HEK293 (cell line): ENCODE results near the gene HGFAC.

Experiments used
- CTCF ChIA-PET: fragments of 350-600 bp; formaldehyde crosslinking; extraction: SDS; loops from one replicate; lab custom pipeline; 2021; ENCODE audit warnings: antibody characterized with exemption; lab: Yijun Ruan, JAX
- POLR2A ChIA-PET: fragments of 300-600 bp; formaldehyde crosslinking; extraction: SDS; loops from one replicate; lab custom pipeline; 2020; ENCODE audit warnings: antibody characterized with exemption, inconsistent platforms; lab: Yijun Ruan, JAX
- H3K27ac ChIP-seq: fragments of 200-500 bp; sonication (Bioruptor generic); 2 replicates; pipeline ENCODE4 v1.5.1; 2014; ENCODE audit warnings: low read depth, low read length, control low read depth, inconsistent platforms; ENCODE audit errors: extremely low read depth
- H3K36me3 ChIP-seq, 2 experiments: fragments of 200-500 bp in 1 of 2; sonication (Bioruptor generic) in 1 of 2; 1 replicate in 1 of 2; 2 replicates in 1 of 2; pipeline ENCODE4 v1.5.1; 2014 to 2017; ENCODE audit warnings: inconsistent platforms in 2 of 2, low read length in 2 of 2; ENCODE audit not compliant: control insufficient read depth in 2 of 2, insufficient read depth in 1 of 2
- H3K4me1 ChIP-seq: fragments of 200-500 bp; sonication (Bioruptor generic); 2 replicates; pipeline ENCODE4 v1.5.1; 2014; ENCODE audit warnings: mild to moderate bottlenecking, low read length, inconsistent platforms; ENCODE audit not compliant: control insufficient read depth, insufficient read depth
- H3K4me3 ChIP-seq: 2 replicates; pipeline ENCODE4 v1.5.1; 2011; ENCODE audit warnings: low read depth, mild to moderate bottlenecking, control low read depth, low read length, moderate library complexity
- H3K9me3 ChIP-seq: fragments of 200-500 bp; sonication (Bioruptor generic); 2 replicates; pipeline ENCODE4 v1.5.1; 2014; ENCODE audit warnings: low read depth, low read length, inconsistent platforms; ENCODE audit not compliant: control insufficient read depth, insufficient read depth
- ATF2 ChIP-seq: fragments of 450-650 bp; formaldehyde crosslinking; IDR thresholded peaks from 2 replicates; pipeline ENCODE4 v1.5.1; 2016; ENCODE audit warnings: missing biosample characterization, missing genetic modification characterization, low read depth
- BCL11B ChIP-seq: fragments of 450-650 bp; formaldehyde crosslinking; IDR thresholded peaks from 2 replicates; pipeline ENCODE4 v1.5.1; 2016; ENCODE audit warnings: low read depth, missing biosample characterization, missing genetic modification characterization
- GLIS1 ChIP-seq: fragments of 450-650 bp; formaldehyde crosslinking; IDR thresholded peaks from 2 replicates; pipeline ENCODE4 v1.5.1; 2016; ENCODE audit warnings: missing biosample characterization, missing genetic modification characterization
- GLIS2 ChIP-seq: fragments of 450-650 bp; formaldehyde crosslinking; IDR thresholded peaks from 2 replicates; pipeline ENCODE4 v1.5.1; 2016; ENCODE audit warnings: missing biosample characterization, missing genetic modification characterization
- INSM2 ChIP-seq: fragments of 450-650 bp; formaldehyde crosslinking; IDR thresholded peaks from 2 replicates; pipeline ENCODE4 v1.5.1; 2016; ENCODE audit warnings: missing biosample characterization, missing genetic modification characterization
- KLF1 ChIP-seq: fragments of 450-650 bp; formaldehyde crosslinking; IDR thresholded peaks from 2 replicates; pipeline ENCODE4 v1.5.1; 2016; ENCODE audit warnings: missing biosample characterization, missing genetic modification characterization
- KLF17 ChIP-seq: fragments of 450-650 bp; formaldehyde crosslinking; IDR thresholded peaks from 2 replicates; pipeline ENCODE4 v1.5.1; 2016; ENCODE audit warnings: missing biosample characterization, missing genetic modification characterization
- ZBTB17 ChIP-seq: fragments of 450-650 bp; formaldehyde crosslinking; IDR thresholded peaks from 2 replicates; pipeline ENCODE4 v1.5.1; 2016; ENCODE audit warnings: missing biosample characterization, missing genetic modification characterization
- ZEB2 ChIP-seq: fragments of 450-650 bp; formaldehyde crosslinking; IDR thresholded peaks from 2 replicates; pipeline ENCODE4 v1.5.1; 2016; ENCODE audit warnings: missing biosample characterization, missing genetic modification characterization
- ZFP69B ChIP-seq: fragments of 450-650 bp; formaldehyde crosslinking; IDR thresholded peaks from 2 replicates; pipeline ENCODE4 v1.5.1; 2016; ENCODE audit warnings: missing biosample characterization, missing genetic modification characterization
- ZIC2 ChIP-seq: fragments of 450-650 bp; formaldehyde crosslinking; IDR thresholded peaks from 2 replicates; pipeline ENCODE4 v1.5.1; 2016; ENCODE audit warnings: missing biosample characterization, missing genetic modification characterization
- ZNF16 ChIP-seq: fragments of 450-650 bp; formaldehyde crosslinking; IDR thresholded peaks from 2 replicates; pipeline ENCODE4 v1.5.1; 2016; ENCODE audit warnings: low read depth, missing biosample characterization, missing genetic modification characterization
- ZNF214 ChIP-seq: fragments of 450-650 bp; formaldehyde crosslinking; IDR thresholded peaks from 2 replicates; pipeline ENCODE4 v1.5.1; 2017; ENCODE audit warnings: missing biosample characterization, mild to moderate bottlenecking, missing genetic modification characterization, borderline replicate concordance
- ZNF223 ChIP-seq: fragments of 450-650 bp; formaldehyde crosslinking; IDR thresholded peaks from 2 replicates; pipeline ENCODE4 v1.5.1; 2016; ENCODE audit warnings: missing biosample characterization, missing genetic modification characterization
- ZNF23 ChIP-seq: fragments of 450-650 bp; formaldehyde crosslinking; IDR thresholded peaks from 2 replicates; pipeline ENCODE4 v1.5.1; 2016; ENCODE audit warnings: missing biosample characterization, missing genetic modification characterization, borderline replicate concordance
- ZNF248 ChIP-seq: fragments of 450-650 bp; formaldehyde crosslinking; IDR thresholded peaks from 2 replicates; pipeline ENCODE4 v1.5.1; 2017; ENCODE audit warnings: missing biosample characterization, missing genetic modification characterization
- ZNF292 ChIP-seq: fragments of 450-650 bp; formaldehyde crosslinking; IDR thresholded peaks from 2 replicates; pipeline ENCODE4 v1.5.1; 2016; ENCODE audit warnings: low read depth, missing biosample characterization, missing genetic modification characterization, borderline replicate concordance
- ZNF354C ChIP-seq: fragments of 450-650 bp; formaldehyde crosslinking; IDR thresholded peaks from 2 replicates; pipeline ENCODE4 v1.5.1; 2016; ENCODE audit warnings: missing biosample characterization, missing genetic modification characterization, low read depth, borderline replicate concordance
- ZNF391 ChIP-seq: fragments of 450-650 bp; formaldehyde crosslinking; IDR thresholded peaks from 2 replicates; pipeline ENCODE4 v1.5.1; 2016; ENCODE audit warnings: low read depth, missing biosample characterization, missing genetic modification characterization, borderline replicate concordance
- ZNF600 ChIP-seq: fragments of 450-650 bp; formaldehyde crosslinking; IDR thresholded peaks from 2 replicates; pipeline ENCODE4 v1.5.1; 2016; ENCODE audit warnings: missing biosample characterization, missing genetic modification characterization
- ZNF785 ChIP-seq: fragments of 450-650 bp; formaldehyde crosslinking; IDR thresholded peaks from 2 replicates; pipeline ENCODE4 v1.5.1; 2016; ENCODE audit warnings: missing biosample characterization, missing genetic modification characterization
- TF ChIP-seq, protein P1 (sequence below): fragments of 450-650 bp; formaldehyde crosslinking; IDR thresholded peaks from 2 replicates; pipeline ENCODE4 v1.5.1; 2016; ENCODE audit warnings: missing biosample characterization, missing genetic modification characterization

Gene HGFAC

GRCh38 chr4:3480528-3481112, 38.9 kb downstream of the HGFAC start (continued):
- TF ChIP-seq ZFP69B (tag by site-specific recombination) (no peak), BCL11B (no peak), ZNF23 (no peak), ZNF292 (tag by site-specific recombination) (no peak), ZNF354C (no peak), GLIS1 (tag by site-specific recombination) (peak; percentile 78), ZNF214 (tag by site-specific recombination) (no peak), ZNF391 (tag by site-specific recombination) (no peak), INSM2 (no peak), ATF2 (tag by site-specific recombination) (no peak), ZNF785 (tag by site-specific recombination) (no peak), ZNF223 (no peak), GLIS2 (tag by site-specific recombination) (0 out of 2 replicates have a peak, but pooled peaks have one; percentile 16), ZBTB17 (tag by site-specific recombination) (no peak), ZEB2 (tag by site-specific recombination) (no peak)
- TF ChIP-seq, all 188 proteins: peak for 8

GRCh38 chr4:3481113-3481531, 39.4 kb downstream of the HGFAC start:
- Histone ChIP-seq H3K9me3 (no peaks in the 10 kb centered on the region), H3K27ac (no peak overlapping the region), H3K4me3 (no peak overlapping the region), H3K36me3 (no peaks in the 10 kb centered on the region), H3K4me1 (no peaks in the 10 kb centered on the region; the same call in 1 of the 2 replicates)
- TF ChIP-seq KLF1 (peak; percentile 71), GLIS2 (tag by site-specific recombination) (0 out of 2 replicates have a peak, but pooled peaks have one; percentile 2), ZNF600 (tag by site-specific recombination) (no peak), ZNF16 (peak; percentile 81), KLF17 (0 out of 2 replicates have a peak, but pooled peaks have one; percentile 48), ZFP69B (tag by site-specific recombination) (no peak), ZIC2 (tag by site-specific recombination) (peak; percentile 61; the same call in 1 of the 2 replicates), ZNF248 (tag by site-specific recombination) (no peak)
- TF ChIP-seq, protein P1, sequence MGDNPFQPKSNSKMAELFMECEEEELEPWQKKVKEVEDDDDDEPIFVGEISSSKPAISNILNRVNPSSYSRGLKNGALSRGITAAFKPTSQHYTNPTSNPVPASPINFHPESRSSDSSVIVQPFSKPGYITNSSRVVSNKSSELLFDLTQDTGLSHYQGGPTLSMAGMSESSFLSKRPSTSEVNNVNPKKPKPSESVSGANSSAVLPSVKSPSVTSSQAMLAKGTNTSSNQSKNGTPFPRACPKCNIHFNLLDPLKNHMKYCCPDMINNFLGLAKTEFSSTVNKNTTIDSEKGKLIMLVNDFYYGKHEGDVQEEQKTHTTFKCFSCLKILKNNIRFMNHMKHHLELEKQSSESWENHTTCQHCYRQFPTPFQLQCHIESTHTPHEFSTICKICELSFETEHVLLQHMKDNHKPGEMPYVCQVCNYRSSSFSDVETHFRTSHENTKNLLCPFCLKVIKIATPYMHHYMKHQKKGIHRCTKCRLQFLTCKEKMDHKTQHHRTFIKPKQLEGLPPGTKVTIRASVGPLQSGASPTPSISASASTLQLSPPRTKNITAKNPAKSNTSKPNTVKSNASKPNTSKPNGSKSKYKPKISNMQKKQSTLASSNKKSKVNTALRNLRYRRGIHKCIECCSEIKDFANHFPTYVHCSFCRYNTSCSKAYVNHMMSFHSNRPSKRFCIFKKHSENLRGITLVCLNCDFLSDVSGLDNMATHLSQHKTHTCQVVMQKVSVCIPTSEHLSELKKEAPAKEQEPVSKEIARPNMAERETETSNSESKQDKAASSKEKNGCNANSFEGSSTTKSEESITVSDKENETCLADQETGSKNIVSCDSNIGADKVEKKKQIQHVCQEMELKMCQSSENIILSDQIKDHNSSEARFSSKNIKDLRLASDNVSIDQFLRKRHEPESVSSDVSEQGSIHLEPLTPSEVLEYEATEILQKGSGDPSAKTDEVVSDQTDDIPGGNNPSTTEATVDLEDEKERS = no peak
- CTCF ChIA-PET = interaction anchor here (0.7 to 2.5 kb wide), 21 partner anchors 9 to 461 kb away, joined by 3 to 16 read pairs (median 5); partner anchors contain the start of gene HGFAC
- POLR2A ChIA-PET = no interaction called here
